Gastrocnemius medialis (tissue), 4 donors: Measurements from ENCODE around the gene CSNK2B. TPM values are rescaled to one million over a fixed set of nuclear protein-coding genes. Genes with fewer than 3 reads are reported as not detected.

Source experiments
- ATAC-seq, 2 donors: fragments of 150-250 bp; one replicate each; pipeline ENCODE4 v1.9.1; 2016
- DNase-seq, 2 donors: peaks; one replicate each; pipeline ENCODE4 v3.0.0-alpha.2; 2019
- H3K27ac ChIP-seq, 4 donors: fragments of 200-600 bp; sonication (generic); 1 replicate in 1 of 4; 2 replicates in 3 of 4; pipeline ENCODE4 v1.5.1; 2016 to 2018; ENCODE audit warnings: mild to moderate bottlenecking in 2 of 4, moderate library complexity in 1 of 4
- H3K27me3 ChIP-seq, 3 donors: fragments of 200-600 bp; sonication (generic) in 2 of 3; 1 replicate in 1 of 3; 2 replicates in 2 of 3; pipeline versions ENCODE4 v1.5.1 to v1.6.0; 2016 to 2019; ENCODE audit warnings: mild to moderate bottlenecking in 1 of 3, moderate library complexity in 1 of 3
- H3K36me3 ChIP-seq, 2 donors: fragments of 200-600 bp; sonication (generic) in 1 of 2; one replicate each; pipeline ENCODE4 v1.5.1; 2017 to 2018
- H3K4me1 ChIP-seq, 2 donors: fragments of 200-600 bp; sonication (generic) in 1 of 2; one replicate each; pipeline ENCODE4 v1.5.1; 2016 to 2017; ENCODE audit warnings: mild to moderate bottlenecking in 2 of 2
- H3K4me3 ChIP-seq, 4 donors: fragments of 200-600 bp; sonication (generic) in 3 of 4; 1 replicate in 1 of 4; 2 replicates in 3 of 4; pipeline ENCODE4 v1.5.1; 2016 to 2019; ENCODE audit warnings: mild to moderate bottlenecking in 2 of 4
- H3K9me3 ChIP-seq, 3 donors: fragments of 200-600 bp; sonication (generic) in 2 of 3; 1 replicate in 1 of 3; 2 replicates in 2 of 3; pipeline ENCODE4 v1.5.1; 2016 to 2019
- CTCF ChIP-seq, 5 experiments: fragments of 450-650 bp in 3 of 5; fragments of 200-600 bp in 2 of 5; sonication (generic) in 2 of 5; IDR thresholded peaks in 4 of 5; conservative IDR thresholded peaks in 1 of 5; 1 replicate in 4 of 5; 2 replicates in 1 of 5; pipeline ENCODE4 v1.5.1; 2016 to 2019; ENCODE audit warnings: antibody characterized with exemption in 5 of 5, mild to moderate bottlenecking in 3 of 5, moderate library complexity in 3 of 5
- POLR2A ChIP-seq, 2 donors: fragments of 450-650 bp; IDR thresholded peaks; one replicate each; pipeline ENCODE4 v1.6.1; 2017; ENCODE audit warnings: antibody characterized with exemption in 2 of 2, mild to moderate bottlenecking in 2 of 2, moderate library complexity in 2 of 2
- in situ Hi-C, 4 donors: fragments of 200-750 bp; cut with MboI; loops; one replicate each; pipeline versions ENCODE4 v1.15.0 to v1.8.0; 2017; ENCODE audit warnings: low sequenced_read_pairs in 4 of 4
- intact Hi-C: fragments of 100-400 bp; cut with DNase I; formaldehyde crosslinking; loops from one replicate; pipeline ENCODE4 v1.15.1; 2023; ENCODE audit warnings: low total_unique reads
- total RNA-seq, 4 donors: library from RNA; depleted of rRNA; stranded (reverse); fragments of >200 nt; gene quantifications; one replicate each; pipeline versions ENCODE4 v1.1.0 to v1.2.3, GENCODE V29; 2016

CSNK2B gene
- total RNA-seq, 4 donors from 2014 or later: 185 to 251 (median 226) TPM

GRCh38 chr6:31692886-31693285 lies 27.0 kb downstream of the CSNK2B start:
- intact Hi-C loops (no loop called here), in situ Hi-C loops (loop anchor here in 1 of 4 donors (25.0 kb wide), 1 partner anchor 269 kb away; the partner anchor contains the start of genes DXO, NELFE and SKIC2)
- Histone ChIP-seq H3K4me1 (peaks cover 0 to 7% of the 10 kb centered on the region in 2 donors), H3K4me3 (no peak overlapping the region), H3K27me3 (no peaks in the 10 kb centered on the region), H3K27ac (no peak overlapping the region), H3K36me3 (peaks cover 0 to 94% of the 10 kb centered on the region in 2 donors), H3K9me3 (no peaks in the 10 kb centered on the region)
- TF ChIP-seq CTCF (IDR thresholded peaks at IDR 0.05 in 4 of 5, conservative IDR thresholded peaks at IDR 0.05 in 1 of 5): no peak
- TF ChIP-seq POLR2A (IDR thresholded peaks at IDR 0.05): no peak
- ATAC-seq (no peak), DNase-seq (no peak)

- no peak for TF ChIP-seq CTCF (IDR thresholded peaks at IDR 0.05 in 4 of 5, conservative IDR thresholded peaks at IDR 0.05 in 1 of 5)
- no peak for TF ChIP-seq POLR2A (IDR thresholded peaks at IDR 0.05)
- no peak for ATAC-seq
- intact Hi-C loops: no loop called here
Observed at GRCh38 chr6:31693535-31693934, 27.7 kb downstream of the CSNK2B start.

GRCh38 chr6:31697555-31697954 lies 31.7 kb downstream of the CSNK2B start:
- no peak overlapping the region for H3K4me3 ChIP-seq
- no peaks in the 10 kb centered on the region for H3K9me3 ChIP-seq
- H3K4me1 ChIP-seq: peaks cover 19 to 37% of the 10 kb centered on the region in 2 donors
- ATAC-seq (no peak), DNase-seq (no peak)
- in situ Hi-C loops: loop anchor here in 1 of 4 donors (25.0 kb wide), 1 partner anchor 265 kb away; the partner anchor contains the start of genes DXO, NELFE and SKIC2
- H3K27ac ChIP-seq: peak overlapping the region in 1 of 4 donors; percentile 4
- H3K27me3 ChIP-seq: no peaks in the 10 kb centered on the region
- no peak for TF ChIP-seq CTCF (IDR thresholded peaks at IDR 0.05 in 4 of 5, conservative IDR thresholded peaks at IDR 0.05 in 1 of 5)
- TF ChIP-seq POLR2A (IDR thresholded peaks at IDR 0.05): no peak
- H3K36me3 ChIP-seq: peaks cover 0 to 59% of the 10 kb centered on the region in 2 donors
- intact Hi-C loops: no loop called here

More at GRCh38 chr6:31693535-31693934, 27.7 kb downstream of the CSNK2B start:
- no peaks in the 10 kb centered on the region for H3K9me3 ChIP-seq
- in situ Hi-C loops: loop anchor here in 1 of 4 donors (25.0 kb wide), 1 partner anchor 269 kb away; the partner anchor contains the start of genes DXO, NELFE and SKIC2
- peaks cover 0 to 87% of the 10 kb centered on the region in 2 donors for H3K36me3 ChIP-seq
- H3K27me3 ChIP-seq: no peaks in the 10 kb centered on the region
- DNase-seq: no peak
- H3K4me1 ChIP-seq: peaks cover 0 to 13% of the 10 kb centered on the region in 2 donors
- no peak overlapping the region for H3K4me3 ChIP-seq
- no peak overlapping the region for H3K27ac ChIP-seq

- no peaks in the 10 kb centered on the region for H3K27me3 ChIP-seq
- peak overlapping the region; percentile 91 to 98 (median 96) for H3K27ac ChIP-seq
- H3K4me1 ChIP-seq: peaks cover 22 to 40% of the 10 kb centered on the region in 2 donors
- no peak overlapping the region for H3K4me3 ChIP-seq
- no peaks in the 10 kb centered on the region for H3K9me3 ChIP-seq
- intact Hi-C loops (loop anchor here (5.0 kb wide), 2 partner anchors 49 to 196 kb away; partner anchors contain the start of genes BAG6 and EHMT2), in situ Hi-C loops (no loop called here)
- no peak for TF ChIP-seq CTCF (IDR thresholded peaks at IDR 0.05 in 4 of 5, conservative IDR thresholded peaks at IDR 0.05 in 1 of 5)
- no peak for TF ChIP-seq POLR2A (IDR thresholded peaks at IDR 0.05)
- H3K36me3 ChIP-seq: peaks cover 0 to 26% of the 10 kb centered on the region in 2 donors
- ATAC-seq: no peak
- no peak for DNase-seq
Observed at GRCh38 chr6:31700740-31701401, 35.0 kb downstream of the CSNK2B start.
